K562 (cell line): ENCODE measurements around the gene RERE. TPM values are rescaled to one million over a fixed set of nuclear protein-coding genes. Genes with fewer than 3 reads are reported as not detected.

ENCODE experiments used
- CBX1 ChIP-seq: sonication (generic); IDR thresholded peaks from 2 replicates; pipeline ENCODE4 v1.6.1; 2016; ENCODE audit warnings: antibody characterized with exemption, low read depth, mild to moderate bottlenecking
- FOXK1 ChIP-seq: sonication (generic); formaldehyde crosslinking; IDR thresholded peaks from 2 replicates; pipeline ENCODE4 v1.8.0; 2022; ENCODE audit warnings: missing genetic modification reagents, mild to moderate bottlenecking, borderline replicate concordance
- HIVEP1 ChIP-seq: fragments of 250-450 bp; sonication (Bioruptor Pico); IDR thresholded peaks from 2 replicates; pipeline ENCODE4 v1.4.0; 2020; ENCODE audit warnings: mild to moderate bottlenecking
- HMG20A ChIP-seq: fragments of 450-650 bp; formaldehyde crosslinking; conservative IDR thresholded peaks from 2 replicates; pipeline ENCODE4 v1.4.0; 2020; ENCODE audit warnings: mild to moderate bottlenecking, mixed read lengths
- MCM2 ChIP-seq: fragments of 450-650 bp; IDR thresholded peaks from 2 replicates; pipeline ENCODE4 v1.6.1; 2017; ENCODE audit warnings: low read depth, mild to moderate bottlenecking
- NELFE ChIP-seq: IDR thresholded peaks from 2 replicates; pipeline ENCODE4 v1.6.1; 2011; ENCODE audit warnings: mild to moderate bottlenecking; ENCODE audit not compliant: insufficient read depth, insufficient read length
- NONO ChIP-seq, 2 experiments: fragments of 200-400 bp in 1 of 2; fragments of 450-650 bp in 1 of 2; formaldehyde crosslinking in 1 of 2; IDR thresholded peaks; 2 replicates each; pipeline ENCODE4 v1.6.1; 2017; ENCODE audit warnings: low read depth in 2 of 2, mild to moderate bottlenecking in 2 of 2, moderate library complexity in 2 of 2, low read length in 1 of 2
- SETDB1 ChIP-seq: IDR thresholded peaks from one replicate; pipeline ENCODE4 v1.6.1; 2012; ENCODE audit warnings: low read length, control low read depth, inconsistent platforms
- SMARCC2 ChIP-seq: fragments of 450-650 bp; IDR thresholded peaks from 2 replicates; pipeline ENCODE4 v1.6.1; 2017; ENCODE audit warnings: antibody characterized with exemption, moderate library complexity, mild to moderate bottlenecking, low read depth
- TCF3 ChIP-seq: sonication (generic); formaldehyde crosslinking; IDR thresholded peaks from 2 replicates; pipeline ENCODE4 v1.4.0; 2020; ENCODE audit warnings: mild to moderate bottlenecking, missing genetic modification reagents
- ZBTB7A ChIP-seq: IDR thresholded peaks from 2 replicates; pipeline ENCODE4 v1.6.1; 2011; ENCODE audit warnings: low read depth, mild to moderate bottlenecking, low read length, moderate library complexity, borderline replicate concordance; ENCODE audit not compliant: control insufficient read depth
- ZC3H11A ChIP-seq: IDR thresholded peaks from 2 replicates; pipeline ENCODE4 v1.6.1; 2012; ENCODE audit warnings: low read depth, low read length, improper control_type of control experiment
- ZNF77 ChIP-seq: fragments of 250-450 bp; sonication (Bioruptor Pico); IDR thresholded peaks from 2 replicates; pipeline ENCODE4 v1.5.0; 2020
- polyA plus RNA-seq, 8 experiments: library from polyadenylated mRNA; depleted of rRNA in 4 of 8; stranded (reverse) in 5 of 8; unstranded in 3 of 8; fragments of >200 nt; fragmentation: Nextera tagmentation in 2 of 8; fragmentation: Illumina TruSeq in 1 of 8; extraction: Ambion mirVana in 2 of 8; extraction: Trizol in 1 of 8; gene quantifications; 2 replicates each; pipeline versions ENCODE4 v1.2.1 to v1.2.3, GENCODE V29; 2011 to 2014; ENCODE audit warnings: inconsistent platforms in 1 of 8, missing spikeins in 1 of 8
- total RNA-seq, 7 experiments: library from RNA; depleted of rRNA in 6 of 7; stranded (reverse); fragments of >200 nt in 6 of 7; fragmentation: Illumina TruSeq in 2 of 7; extraction: Trizol in 2 of 7; gene quantifications; 2 replicates each; pipeline versions ENCODE4 v1.2.1 to v1.2.3, GENCODE V29; 2011 to 2021; ENCODE audit warnings: low replicate concordance in 1 of 7
- TF ChIP-seq, protein P1 (sequence below): sonication (generic); formaldehyde crosslinking; IDR thresholded peaks from 2 replicates; pipeline ENCODE4 v1.8.1; 2023; ENCODE audit warnings: missing genetic modification reagents, mild to moderate bottlenecking, borderline replicate concordance
- TF ChIP-seq, protein P2 (sequence below): sonication (generic); formaldehyde crosslinking; IDR thresholded peaks from 2 replicates; pipeline ENCODE4 v1.8.0; 2022; ENCODE audit warnings: mild to moderate bottlenecking, missing genetic modification reagents
- TF ChIP-seq, protein P3 (sequence below), 2 experiments: fragments of 250-450 bp in 1 of 2; fragments of 450-650 bp in 1 of 2; sonication (Bioruptor Pico) in 1 of 2; IDR thresholded peaks; 2 replicates each; pipeline versions ENCODE4 v1.6.1 to v1.8.0; 2016 to 2021; ENCODE audit warnings: mild to moderate bottlenecking in 2 of 2, moderate library complexity in 2 of 2, missing compliant biosample characterization in 1 of 2, missing genetic modification characterization in 1 of 2
- TF ChIP-seq, protein P4 (sequence below): fragments of 450-650 bp; formaldehyde crosslinking; IDR thresholded peaks from 2 replicates; pipeline ENCODE4 v1.4.0; 2020; ENCODE audit warnings: mild to moderate bottlenecking, moderate library complexity

RERE gene
- total and polyA plus RNA-seq, 9 of the 15 experiments (the other 6 are each of a cell fraction or from before 2014, with no cell fraction given) = 3.0 to 51.5 (median 13.4) TPM

DNA sequence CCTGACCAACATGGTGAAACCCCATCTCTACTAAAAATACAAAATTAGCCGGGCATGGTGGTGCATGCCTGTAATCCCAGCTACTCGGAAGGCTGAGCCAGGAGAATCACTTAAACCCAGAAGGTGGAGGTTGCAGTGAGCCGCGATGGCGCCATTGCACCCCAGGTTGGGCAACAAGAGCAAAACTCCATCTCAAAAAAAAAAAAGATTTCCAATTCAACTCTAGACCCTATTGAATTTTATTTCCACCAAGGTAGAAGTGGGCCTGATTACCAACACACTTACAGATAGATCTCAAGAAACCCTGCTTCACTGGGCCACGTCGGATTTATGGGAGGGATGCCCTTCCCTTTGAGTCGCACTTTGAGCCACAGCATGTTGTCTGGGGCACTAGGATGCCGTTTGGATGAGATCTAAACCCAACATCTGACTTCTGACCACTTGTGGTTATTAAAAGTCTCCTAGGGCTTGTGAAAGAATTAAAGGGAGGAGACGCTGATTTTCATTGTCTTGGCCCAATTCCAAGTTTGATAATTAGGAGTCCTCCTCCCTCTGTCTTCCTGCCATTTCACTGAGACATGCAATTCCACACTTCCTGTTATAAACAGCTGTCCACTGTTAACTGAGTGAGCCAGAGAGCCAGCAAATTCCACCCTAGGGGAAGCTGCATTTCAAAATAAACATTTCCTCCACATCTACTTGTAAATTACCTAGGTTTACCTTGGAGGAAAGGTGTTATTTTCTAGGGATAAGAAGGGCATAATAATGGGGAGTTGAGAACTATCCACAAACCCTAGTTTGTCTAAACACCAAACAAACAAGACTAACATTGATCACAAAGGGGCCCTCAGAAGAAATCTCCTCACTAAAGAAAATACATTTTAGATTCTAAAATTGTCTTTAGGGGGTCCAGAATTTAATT is 5.2 kb upstream of the RERE start (continued):
- TF ChIP-seq, protein P1, sequence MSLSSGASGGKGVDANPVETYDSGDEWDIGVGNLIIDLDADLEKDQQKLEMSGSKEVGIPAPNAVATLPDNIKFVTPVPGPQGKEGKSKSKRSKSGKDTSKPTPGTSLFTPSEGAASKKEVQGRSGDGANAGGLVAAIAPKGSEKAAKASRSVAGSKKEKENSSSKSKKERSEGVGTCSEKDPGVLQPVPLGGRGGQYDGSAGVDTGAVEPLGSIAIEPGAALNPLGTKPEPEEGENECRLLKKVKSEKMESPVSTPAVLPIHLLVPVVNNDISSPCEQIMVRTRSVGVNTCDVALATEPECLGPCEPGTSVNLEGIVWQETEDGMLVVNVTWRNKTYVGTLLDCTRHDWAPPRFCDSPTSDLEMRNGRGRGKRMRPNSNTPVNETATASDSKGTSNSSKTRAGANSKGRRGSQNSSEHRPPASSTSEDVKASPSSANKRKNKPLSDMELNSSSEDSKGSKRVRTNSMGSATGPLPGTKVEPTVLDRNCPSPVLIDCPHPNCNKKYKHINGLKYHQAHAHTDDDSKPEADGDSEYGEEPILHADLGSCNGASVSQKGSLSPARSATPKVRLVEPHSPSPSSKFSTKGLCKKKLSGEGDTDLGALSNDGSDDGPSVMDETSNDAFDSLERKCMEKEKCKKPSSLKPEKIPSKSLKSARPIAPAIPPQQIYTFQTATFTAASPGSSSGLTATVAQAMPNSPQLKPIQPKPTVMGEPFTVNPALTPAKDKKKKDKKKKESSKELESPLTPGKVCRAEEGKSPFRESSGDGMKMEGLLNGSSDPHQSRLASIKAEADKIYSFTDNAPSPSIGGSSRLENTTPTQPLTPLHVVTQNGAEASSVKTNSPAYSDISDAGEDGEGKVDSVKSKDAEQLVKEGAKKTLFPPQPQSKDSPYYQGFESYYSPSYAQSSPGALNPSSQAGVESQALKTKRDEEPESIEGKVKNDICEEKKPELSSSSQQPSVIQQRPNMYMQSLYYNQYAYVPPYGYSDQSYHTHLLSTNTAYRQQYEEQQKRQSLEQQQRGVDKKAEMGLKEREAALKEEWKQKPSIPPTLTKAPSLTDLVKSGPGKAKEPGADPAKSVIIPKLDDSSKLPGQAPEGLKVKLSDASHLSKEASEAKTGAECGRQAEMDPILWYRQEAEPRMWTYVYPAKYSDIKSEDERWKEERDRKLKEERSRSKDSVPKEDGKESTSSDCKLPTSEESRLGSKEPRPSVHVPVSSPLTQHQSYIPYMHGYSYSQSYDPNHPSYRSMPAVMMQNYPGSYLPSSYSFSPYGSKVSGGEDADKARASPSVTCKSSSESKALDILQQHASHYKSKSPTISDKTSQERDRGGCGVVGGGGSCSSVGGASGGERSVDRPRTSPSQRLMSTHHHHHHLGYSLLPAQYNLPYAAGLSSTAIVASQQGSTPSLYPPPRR (CRISPR knock-in tag) = no peak
- TF ChIP-seq, protein P2, sequence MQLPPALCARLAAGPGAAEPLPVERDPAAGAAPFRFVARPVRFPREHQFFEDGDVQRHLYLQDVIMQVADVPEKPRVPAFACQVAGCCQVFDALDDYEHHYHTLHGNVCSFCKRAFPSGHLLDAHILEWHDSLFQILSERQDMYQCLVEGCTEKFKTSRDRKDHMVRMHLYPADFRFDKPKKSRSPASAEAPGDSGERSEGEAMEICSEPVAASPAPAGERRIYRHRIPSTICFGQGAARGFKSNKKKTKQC = no peak
- TF ChIP-seq ZC3H11A = no peak
- no peak for TF ChIP-seq CBX1
- TF ChIP-seq FOXK1 (CRISPR knock-in tag) = no peak
- no peak for TF ChIP-seq MCM2
- TF ChIP-seq ZBTB7A = no peak
- TF ChIP-seq TCF3 (CRISPR knock-in tag) = no peak
- TF ChIP-seq, protein P3, sequence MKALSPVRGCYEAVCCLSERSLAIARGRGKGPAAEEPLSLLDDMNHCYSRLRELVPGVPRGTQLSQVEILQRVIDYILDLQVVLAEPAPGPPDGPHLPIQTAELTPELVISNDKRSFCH (CRISPR knock-in tag; IDR thresholded peaks at IDR 0.05) = no peak
- TF ChIP-seq, protein P3 (tag; IDR thresholded peaks at IDR 0.05) = no peak
- TF ChIP-seq ZNF77 (CRISPR knock-in tag) = no peak
- TF ChIP-seq HIVEP1 (CRISPR knock-in tag) = no peak
- TF ChIP-seq SMARCC2 = no peak
- TF ChIP-seq HMG20A (CRISPR knock-in tag) = no peak
- no peak for TF ChIP-seq SETDB1
- TF ChIP-seq, protein P4, sequence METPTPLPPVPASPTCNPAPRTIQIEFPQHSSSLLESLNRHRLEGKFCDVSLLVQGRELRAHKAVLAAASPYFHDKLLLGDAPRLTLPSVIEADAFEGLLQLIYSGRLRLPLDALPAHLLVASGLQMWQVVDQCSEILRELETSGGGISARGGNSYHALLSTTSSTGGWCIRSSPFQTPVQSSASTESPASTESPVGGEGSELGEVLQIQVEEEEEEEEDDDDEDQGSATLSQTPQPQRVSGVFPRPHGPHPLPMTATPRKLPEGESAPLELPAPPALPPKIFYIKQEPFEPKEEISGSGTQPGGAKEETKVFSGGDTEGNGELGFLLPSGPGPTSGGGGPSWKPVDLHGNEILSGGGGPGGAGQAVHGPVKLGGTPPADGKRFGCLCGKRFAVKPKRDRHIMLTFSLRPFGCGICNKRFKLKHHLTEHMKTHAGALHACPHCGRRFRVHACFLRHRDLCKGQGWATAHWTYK (CRISPR knock-in tag) = no peak
- no peak; a peak in 1 of 4 replicates for TF ChIP-seq NONO (IDR thresholded peaks at IDR 0.05; ENCODE audit: low read depth in 2 of 2, low read length in 1 of 2)
- TF ChIP-seq NELFE = no peak
